Sciatic nerve (tissue), 2 donors: ENCODE data around the gene PANK4. TPM values are rescaled to one million over a fixed set of nuclear protein-coding genes. Genes with fewer than 3 reads are reported as not detected.

ENCODE experiments used
- ATAC-seq: fragments of 200-7000 bp; cut with Tn5 transposase; one replicate; pipeline ENCODE4 v1.9.1; 2020; ENCODE audit warnings: mild to moderate bottlenecking, moderate library complexity
- DNase-seq: peaks from one replicate; pipeline ENCODE4 v3.0.0-alpha.2; 2020; ENCODE audit warnings: low spot score
- intact Hi-C: fragments of 100-400 bp; cut with DNase I; formaldehyde crosslinking; loops from one replicate; pipeline ENCODE4 v1.14.2; 2022
- total RNA-seq: library from RNA; stranded (reverse); fragmentation: NEBNext Ultra II Directional; extraction: Animal tissue kit (Norgen Biotek cat#: 25700); gene quantifications from one replicate; pipeline ENCODE4 v1.2.1, GENCODE V29; 2021
- donor health status: DM: no; HTN: no; CAD: no.
- donor health status: DM: no; HTN: no; CAD: no.

The PANK4 gene
- total RNA-seq, 1 donor from 2014 or later = 32.3 TPM

DNA sequence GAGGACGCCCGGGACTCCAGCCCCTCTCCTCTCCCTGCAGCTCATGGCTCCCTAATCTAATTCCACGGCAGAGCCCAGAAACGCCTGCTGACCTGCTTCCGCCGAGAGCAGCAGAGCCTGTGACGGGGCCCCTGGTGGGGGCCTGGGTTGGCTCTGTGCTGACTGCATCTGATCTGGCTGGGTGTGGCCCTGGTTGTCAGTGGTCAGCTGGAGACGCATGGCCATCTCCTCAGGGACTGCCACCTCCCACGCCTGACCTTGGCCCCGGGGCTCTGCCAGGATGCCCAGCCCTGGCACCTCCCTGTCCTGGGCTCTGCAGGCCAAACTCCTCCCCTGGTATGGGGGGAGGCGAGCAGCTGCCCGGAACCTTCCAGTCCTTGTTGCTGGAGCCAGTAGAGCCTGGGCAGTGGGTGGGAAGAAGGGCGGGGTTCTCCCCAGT lies 51.4 kb downstream of the PANK4 start:
- ATAC-seq (no peak), DNase-seq (no peak)
- intact Hi-C loops = no loop called here

GRCh38 chr1:2474104-2474844 lies 52.1 kb downstream of the PANK4 start:
- intact Hi-C loops = no loop called here
- no peak for ATAC-seq
- DNase-seq = no peak

- ATAC-seq (no peak), DNase-seq (no peak)
- intact Hi-C loops = no loop called here
Measured at GRCh38 chr1:2473198-2473597, 53.2 kb downstream of the PANK4 start.

GRCh38 chr1:2472561-2473177 lies 53.7 kb downstream of the PANK4 start:
- DNase-seq (no peak), ATAC-seq (no peak)
- intact Hi-C loops = no loop called here

DNA sequence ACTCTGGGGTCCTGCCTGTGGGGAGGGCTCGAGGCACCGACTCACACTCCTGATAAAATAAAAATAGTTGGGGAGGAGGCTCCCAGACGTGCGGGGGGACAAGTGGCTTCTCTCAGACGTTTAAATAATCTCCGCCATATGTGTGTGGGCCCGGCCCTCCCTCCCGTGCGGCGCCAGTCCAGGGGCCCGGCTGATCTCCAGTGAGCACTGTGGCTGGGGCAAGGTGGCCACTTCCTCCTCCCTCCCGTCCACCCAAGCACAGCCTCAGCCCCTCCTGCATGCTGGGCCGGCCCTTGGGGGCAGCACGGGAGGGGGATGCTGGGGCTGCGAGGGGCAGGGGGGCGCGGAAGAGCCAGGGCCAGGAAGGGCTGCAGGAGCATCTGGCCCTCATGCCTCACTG lies 54.3 kb downstream of the PANK4 start:
- no peak for ATAC-seq
- intact Hi-C loops = no loop called here

DNA sequence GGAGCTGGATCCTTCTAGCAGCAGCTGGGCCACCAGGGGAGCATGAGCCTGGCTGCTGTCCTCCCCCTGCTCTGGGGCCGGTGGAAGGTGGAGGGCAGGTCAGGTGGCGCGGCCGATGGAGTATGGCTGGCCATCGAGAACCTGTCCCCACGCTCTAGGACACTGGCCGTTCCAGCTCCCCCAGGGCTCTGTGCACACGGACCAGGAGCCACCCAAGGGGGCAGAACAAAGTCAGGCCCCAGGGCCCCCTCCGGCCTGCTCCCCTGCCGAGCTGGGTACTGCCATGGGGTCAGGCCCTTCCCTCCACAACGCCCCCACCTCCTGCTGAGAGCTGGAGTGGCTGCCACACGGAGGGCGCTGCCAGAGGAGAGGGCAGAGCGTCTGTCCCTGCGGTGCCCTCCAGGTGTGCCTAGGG lies 54.8 kb downstream of the PANK4 start:
- DNase-seq (no peak), ATAC-seq (no peak)
- intact Hi-C loops = no loop called here

More for the DNA sequence above, 54.3 kb downstream of the PANK4 start:
- DNase-seq = no peak

DNA sequence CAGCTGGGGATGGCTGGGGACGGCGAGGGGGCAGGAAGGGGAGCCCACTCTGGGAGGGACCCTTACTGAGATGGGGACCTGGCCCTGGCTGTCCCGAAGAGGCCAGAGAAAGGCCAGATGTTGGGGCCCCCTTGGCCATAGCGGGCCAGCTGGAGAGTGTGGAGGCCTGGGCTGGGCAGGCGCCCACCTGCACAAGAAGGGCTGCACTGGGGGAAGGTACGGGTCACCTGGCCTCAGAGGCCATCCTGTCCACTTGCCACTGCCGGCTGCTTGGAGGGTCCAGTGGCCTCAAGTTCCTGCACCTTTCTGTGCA lies 55.3 kb downstream of the PANK4 start:
- DNase-seq = no peak
- intact Hi-C loops = no loop called here

DNA sequence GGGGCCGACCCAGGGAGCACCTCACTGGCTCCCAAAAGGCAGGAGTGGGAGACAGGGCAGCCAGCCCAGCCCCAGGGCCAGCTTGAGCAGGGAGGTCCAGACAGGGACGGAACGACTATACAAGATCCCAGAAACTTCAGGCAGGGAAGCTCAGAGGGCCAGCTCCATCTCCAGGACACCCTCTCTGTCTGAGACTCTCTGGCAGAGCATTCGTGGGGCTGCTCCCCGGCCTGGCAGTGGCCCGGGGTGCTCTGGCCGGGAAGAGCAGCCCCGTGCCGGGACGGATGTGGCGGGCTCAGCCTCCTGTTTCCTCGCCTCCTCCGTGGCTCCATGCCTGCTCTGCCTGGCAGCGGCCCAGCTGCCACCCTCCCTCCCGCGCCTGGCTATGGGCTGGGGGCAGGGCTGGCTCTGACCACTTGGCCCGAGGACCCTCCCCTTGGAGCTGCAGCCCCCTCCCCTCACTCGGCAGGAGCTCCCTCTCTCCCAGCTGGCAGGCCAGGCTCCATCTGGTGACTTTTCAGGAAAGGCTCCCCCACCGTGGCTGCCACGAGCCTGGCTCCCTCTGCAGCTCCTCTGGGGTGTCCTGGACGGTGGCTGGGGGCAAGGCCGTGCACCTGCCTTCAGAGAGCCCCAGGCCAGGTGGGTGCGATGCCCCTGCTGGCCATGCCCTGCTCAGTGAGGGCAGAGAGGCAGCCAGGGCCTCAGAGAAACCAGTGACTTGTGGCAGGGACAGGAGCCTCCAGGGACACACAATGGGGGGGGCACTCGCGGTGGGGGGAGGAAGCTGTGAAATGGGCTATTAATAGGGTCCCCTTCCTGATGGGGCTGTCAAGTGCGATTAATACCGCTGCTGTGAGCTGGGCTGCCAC lies 55.9 kb downstream of the PANK4 start:
- intact Hi-C loops = no loop called here
- DNase-seq (no peak), ATAC-seq (no peak)

More for the DNA sequence above, 55.3 kb downstream of the PANK4 start:
- ATAC-seq = no peak

- intact Hi-C loops = no loop called here
- ATAC-seq (no peak), DNase-seq (no peak)
Measured at GRCh38 chr1:2469103-2469940, 57.1 kb downstream of the PANK4 start.

- intact Hi-C loops = no loop called here
- no peak for ATAC-seq
- DNase-seq = no peak
Measured at GRCh38 chr1:2468540-2468939, 57.9 kb downstream of the PANK4 start.

DNA sequence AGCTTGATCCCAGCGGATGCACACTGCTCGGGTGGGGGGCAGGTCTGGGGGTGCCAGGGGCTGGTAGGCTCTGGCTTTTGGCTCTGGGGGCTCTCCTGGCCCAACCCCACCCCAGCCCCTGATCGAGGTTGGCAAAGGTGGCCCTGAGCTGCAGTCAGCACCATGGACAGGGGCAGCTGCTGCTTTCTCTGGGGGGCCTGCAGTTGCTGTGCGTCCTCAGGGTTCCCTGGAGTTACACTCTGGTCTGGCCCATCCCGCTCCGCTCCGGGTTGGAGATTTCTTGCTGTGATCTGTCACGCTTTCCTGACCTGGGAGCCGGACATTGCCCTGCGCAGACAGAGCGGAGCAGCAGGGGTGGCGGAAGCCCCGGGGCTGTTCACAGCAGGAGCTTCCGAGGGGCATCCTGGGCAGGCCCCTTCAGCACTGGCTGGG lies 58.3 kb downstream of the PANK4 start:
- no peak for DNase-seq
- intact Hi-C loops = no loop called here
- ATAC-seq = no peak

DNA sequence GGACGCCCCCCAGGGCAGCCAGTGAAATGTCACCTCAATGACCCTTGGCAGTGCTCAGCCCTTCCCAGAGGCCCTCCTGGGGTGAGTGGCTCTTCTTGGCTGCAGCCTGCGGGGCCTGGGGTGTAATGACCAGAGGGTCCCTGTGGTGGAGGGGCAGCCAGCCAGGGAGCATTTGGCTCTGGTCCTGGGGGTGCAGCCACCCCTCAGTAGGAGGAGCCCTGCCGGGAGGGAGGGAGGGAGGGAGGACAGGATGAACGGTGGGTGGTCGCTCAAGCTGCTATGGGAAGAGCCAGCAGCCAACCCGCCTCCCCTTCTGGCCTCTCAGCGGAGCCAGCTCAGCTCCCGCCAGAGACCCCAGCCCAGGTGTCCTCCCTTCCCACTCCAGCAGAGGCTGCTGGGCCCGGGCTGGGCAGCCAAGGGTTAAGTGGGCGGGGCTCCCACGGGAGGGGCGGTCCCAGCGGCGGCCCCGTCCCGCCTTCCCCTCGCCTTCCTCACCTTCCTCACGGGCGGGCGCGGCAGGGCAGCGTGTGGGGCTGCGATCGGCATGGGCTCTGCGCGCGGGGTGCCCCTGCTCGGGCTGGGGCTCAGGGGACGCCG lies 59.3 kb downstream of the PANK4 start:
- ATAC-seq = no peak
- DNase-seq = no peak
- intact Hi-C loops = no loop called here

DNA sequence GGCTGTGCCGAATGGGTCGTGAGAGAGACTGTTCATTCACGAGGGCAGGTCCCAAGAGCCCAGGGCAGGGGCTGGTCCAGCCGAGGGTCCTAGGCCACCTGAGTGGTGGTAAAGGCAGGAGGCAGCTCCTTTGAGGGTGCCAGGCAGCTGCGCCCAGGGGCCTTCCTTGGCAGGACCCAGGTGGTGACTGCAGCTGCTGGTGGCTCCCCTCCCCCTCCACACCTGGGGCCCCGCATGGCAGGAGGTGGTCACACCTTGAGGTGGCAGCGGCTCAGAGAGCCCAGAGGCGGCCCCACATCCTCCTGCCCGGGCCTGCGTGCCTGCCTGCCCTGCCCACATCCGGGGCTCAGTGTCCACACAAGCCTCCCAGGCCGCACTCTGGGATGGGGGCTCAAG lies 60.1 kb downstream of the PANK4 start:
- ATAC-seq (no peak), DNase-seq (no peak)
- intact Hi-C loops = no loop called here

GRCh38 chr1:2465371-2466269 lies 60.8 kb downstream of the PANK4 start:
- no peak for ATAC-seq
- intact Hi-C loops = no loop called here
- no peak for DNase-seq

DNA sequence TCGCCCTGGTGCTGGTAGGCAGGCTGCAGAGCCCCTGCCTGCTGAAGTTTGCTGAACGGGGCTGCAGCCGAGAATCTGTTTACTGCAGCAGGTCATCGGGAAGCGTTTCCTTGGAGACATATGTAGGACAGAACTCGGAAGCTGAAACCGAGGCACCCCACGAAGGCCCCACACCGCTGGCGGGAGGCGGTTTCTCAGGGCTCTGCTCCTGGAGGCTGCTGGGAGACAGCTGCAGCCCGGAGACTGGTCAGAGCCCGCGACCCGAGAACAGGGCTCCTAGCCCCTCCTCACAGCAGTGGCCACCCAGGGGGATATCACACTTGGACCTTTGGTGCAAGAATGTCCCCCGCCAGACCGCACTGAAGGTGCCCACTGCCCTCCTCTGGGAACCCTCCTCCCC lies 63.0 kb downstream of the PANK4 start:
- intact Hi-C loops = no loop called here
- DNase-seq (no peak), ATAC-seq (no peak)

DNA sequence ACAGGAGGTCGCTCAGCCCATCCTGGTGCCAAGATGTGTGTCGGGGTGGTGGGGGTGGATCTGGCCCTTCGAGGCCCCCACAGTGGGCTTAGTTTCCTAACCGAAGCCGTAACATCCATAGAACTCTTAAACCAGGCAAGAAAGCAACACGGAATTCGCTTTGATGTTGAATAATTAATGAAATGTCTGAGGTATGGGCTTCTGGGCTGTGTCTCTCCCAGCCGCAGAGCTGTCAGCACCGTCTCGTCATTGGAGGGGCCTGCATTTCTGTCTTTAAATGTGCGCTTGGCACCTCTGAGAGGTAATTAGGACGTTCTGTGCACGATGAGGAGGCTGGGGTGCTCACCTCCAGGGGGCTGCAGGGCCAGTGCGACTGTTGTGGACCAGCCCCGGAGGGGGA lies 63.6 kb downstream of the PANK4 start:
- no peak for DNase-seq
- intact Hi-C loops = no loop called here
- no peak for ATAC-seq

DNA sequence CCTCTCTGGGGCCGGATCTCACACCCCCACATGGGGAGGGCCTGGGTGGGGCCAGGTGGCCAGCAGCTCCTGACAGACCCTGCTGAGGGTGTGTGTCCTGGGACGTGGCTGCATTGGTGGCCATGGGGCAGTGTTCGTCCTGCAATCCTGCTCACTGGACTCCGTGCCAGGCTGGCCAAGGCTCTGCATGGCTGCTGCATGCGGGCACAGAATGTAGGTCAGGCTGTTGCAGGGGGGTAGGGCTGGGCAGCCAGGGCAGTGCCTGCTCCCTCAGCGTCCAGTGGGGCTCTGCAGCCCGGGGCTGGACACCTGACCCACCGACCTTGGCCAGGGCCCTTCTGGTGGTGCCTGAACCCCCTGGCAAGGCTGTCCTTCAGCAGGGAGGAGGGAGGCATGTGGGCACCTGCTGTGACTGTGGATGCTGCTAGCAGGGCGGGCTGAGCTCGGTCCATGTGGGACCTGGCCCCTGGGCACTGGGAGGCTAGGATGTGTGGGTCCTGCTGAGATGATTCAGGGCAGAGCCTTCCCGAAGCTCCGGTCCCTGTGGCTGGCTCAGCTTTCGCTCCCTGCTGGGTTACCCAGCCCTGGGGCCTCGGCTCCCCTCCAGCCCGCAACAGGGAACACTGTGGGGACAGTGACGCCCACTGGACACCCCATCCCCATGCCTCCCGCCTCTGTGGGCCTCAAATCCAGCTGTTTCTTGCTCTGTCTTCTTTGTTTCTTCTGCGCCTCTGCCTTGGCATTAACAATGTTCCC lies 65.2 kb downstream of the PANK4 start:
- ATAC-seq (no peak), DNase-seq (no peak)
- intact Hi-C loops = no loop called here
